Measurements from ENCODE around the gene NUP93.

GRCh38 chr16:56838622-56839337 lies 108.9 kb downstream of the NUP93 start:
- TF ChIP-seq CBX8 (IDR thresholded peaks at IDR 0.05; ENCODE audit: borderline replicate concordance, low read depth, low read length) = no peak
- no peak for TF ChIP-seq CEBPB (IDR thresholded peaks at IDR 0.05; ENCODE audit: low read depth, low read length)
- TF ChIP-seq, protein P1, sequence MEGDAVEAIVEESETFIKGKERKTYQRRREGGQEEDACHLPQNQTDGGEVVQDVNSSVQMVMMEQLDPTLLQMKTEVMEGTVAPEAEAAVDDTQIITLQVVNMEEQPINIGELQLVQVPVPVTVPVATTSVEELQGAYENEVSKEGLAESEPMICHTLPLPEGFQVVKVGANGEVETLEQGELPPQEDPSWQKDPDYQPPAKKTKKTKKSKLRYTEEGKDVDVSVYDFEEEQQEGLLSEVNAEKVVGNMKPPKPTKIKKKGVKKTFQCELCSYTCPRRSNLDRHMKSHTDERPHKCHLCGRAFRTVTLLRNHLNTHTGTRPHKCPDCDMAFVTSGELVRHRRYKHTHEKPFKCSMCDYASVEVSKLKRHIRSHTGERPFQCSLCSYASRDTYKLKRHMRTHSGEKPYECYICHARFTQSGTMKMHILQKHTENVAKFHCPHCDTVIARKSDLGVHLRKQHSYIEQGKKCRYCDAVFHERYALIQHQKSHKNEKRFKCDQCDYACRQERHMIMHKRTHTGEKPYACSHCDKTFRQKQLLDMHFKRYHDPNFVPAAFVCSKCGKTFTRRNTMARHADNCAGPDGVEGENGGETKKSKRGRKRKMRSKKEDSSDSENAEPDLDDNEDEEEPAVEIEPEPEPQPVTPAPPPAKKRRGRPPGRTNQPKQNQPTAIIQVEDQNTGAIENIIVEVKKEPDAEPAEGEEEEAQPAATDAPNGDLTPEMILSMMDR (IDR thresholded peaks at IDR 0.05; ENCODE audit: control extremely low read depth in 1 of 3, insufficient read depth in 1 of 3, low read depth in 1 of 3, low read length in 3 of 3) = no peak
- no peak for TF ChIP-seq POLR2AphosphoS5 (IDR thresholded peaks at IDR 0.05; ENCODE audit: low read depth, low read length)
- no peak for TF ChIP-seq EZH2 (IDR thresholded peaks at IDR 0.05; ENCODE audit: low read depth, low read length, severe bottlenecking)
- TF ChIP-seq ASH2L (IDR thresholded peaks at IDR 0.05; ENCODE audit: low read length) = no peak
- TF ChIP-seq TAF1 (IDR thresholded peaks at IDR 0.05; ENCODE audit: low read depth, low read length) = no peak
- TF ChIP-seq CHD1 (IDR thresholded peaks at IDR 0.05; ENCODE audit: low read depth, low read length) = no peak
- no peak for TF ChIP-seq TBP (IDR thresholded peaks at IDR 0.05; ENCODE audit: low read depth, low read length)
- TF ChIP-seq KDM1A (IDR thresholded peaks at IDR 0.05; ENCODE audit: borderline replicate concordance, low read length) = no peak

Data from H1 (cell line).